OCI-LY7 (cell line): ENCODE measurements around the gene NBEAL2.

Source experiments
- CTCF ChIP-seq: fragments of 200-600 bp; sonication (generic); conservative IDR thresholded peaks from 2 replicates; pipeline ENCODE4 v1.5.1; 2014; ENCODE audit warnings: mild to moderate bottlenecking, antibody characterized with exemption, low read length, moderate library complexity, mixed read lengths
- EZH2phosphoT487 ChIP-seq: fragments of 200-600 bp; sonication (generic); IDR thresholded peaks from 2 replicates; pipeline ENCODE4 v1.6.1; 2018; ENCODE audit warnings: low read depth, borderline replicate concordance, mild to moderate bottlenecking, mixed run types, antibody characterized with exemption, low read length, moderate library complexity, mixed read lengths

- TF ChIP-seq CTCF (no peak), EZH2phosphoT487 (no peak)
These were observed 35.7 kb downstream of the NBEAL2 start for GRCh38 chr3:47015151-47015550.
